ENCODE results near the gene SPNS2.

SPNS2 gene

DNA sequence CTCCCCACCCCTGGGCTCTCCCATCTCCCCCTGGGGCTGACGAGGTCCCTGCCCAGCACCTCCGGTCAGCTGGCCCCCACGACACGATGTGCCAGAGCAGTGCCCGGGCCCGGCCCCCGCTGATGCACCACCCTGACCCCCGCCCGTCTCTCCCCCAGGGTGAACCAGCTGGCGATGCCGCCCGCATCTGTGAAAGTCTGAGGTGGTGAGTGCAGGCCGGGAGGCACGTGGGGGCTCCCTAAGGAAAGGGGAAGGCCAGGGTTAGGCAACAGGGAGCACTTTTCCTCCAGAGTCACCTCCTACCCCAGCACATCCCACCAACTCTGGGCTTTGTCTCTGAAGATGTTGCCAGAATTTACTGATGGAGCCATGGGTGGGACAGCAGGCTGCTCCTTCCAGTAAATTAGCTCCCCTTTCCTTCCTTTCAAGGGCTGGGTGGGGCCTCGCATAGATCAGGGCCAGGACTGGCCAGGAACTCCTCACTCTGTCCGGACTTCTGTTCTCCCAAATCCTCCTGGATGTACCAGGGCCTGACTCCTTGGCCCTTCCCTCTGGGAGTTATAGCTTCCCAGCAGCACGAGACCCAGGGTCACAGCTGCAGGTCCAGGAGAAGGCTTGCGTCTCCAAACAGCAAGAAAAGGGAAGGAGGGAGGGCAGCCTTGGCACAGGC, 38.2 kb downstream of the SPNS2 start:
- DNase-seq (ENCODE audit: low read depth, low spot score) = no peak

DNA sequence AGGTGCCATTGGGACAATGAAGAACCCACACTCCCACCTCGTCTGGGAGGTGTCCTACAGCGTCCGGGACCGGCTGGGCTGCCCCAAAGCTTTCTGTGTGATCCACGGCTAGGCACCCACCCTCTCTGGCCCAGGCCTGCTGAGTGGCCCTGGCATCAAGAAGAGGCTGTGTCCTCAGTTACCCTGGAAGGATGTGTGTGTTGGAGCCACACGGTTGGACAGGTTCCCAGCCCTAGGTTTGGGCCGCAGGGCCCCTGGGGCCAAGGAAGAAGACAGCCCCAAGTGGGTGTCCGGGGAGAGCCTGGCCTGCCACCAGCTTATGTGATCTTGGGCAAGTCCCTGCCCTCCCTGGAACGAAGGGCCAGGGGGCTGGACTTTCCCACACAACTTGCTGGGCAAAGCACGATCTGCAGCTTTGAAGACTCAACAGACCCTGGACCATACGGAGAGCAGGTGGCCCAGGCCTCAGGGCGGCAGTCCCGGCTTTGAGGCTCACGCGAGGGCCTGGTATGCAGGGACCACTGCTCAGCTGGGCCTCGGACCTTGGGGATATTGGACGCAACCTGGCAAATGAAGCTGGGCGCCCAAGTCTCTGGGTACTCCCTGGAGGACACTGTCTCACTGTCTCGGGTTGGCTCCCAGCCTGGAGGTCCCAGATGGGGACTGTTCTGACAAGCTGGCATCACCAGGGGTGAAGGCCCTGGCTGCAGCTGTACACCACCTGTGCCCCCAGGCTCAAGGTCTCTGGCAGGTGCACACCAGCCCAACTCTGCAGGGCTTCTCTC, 39.0 kb downstream of the SPNS2 start:
- DNase-seq (ENCODE audit: low read depth, low spot score) = no peak

DNA sequence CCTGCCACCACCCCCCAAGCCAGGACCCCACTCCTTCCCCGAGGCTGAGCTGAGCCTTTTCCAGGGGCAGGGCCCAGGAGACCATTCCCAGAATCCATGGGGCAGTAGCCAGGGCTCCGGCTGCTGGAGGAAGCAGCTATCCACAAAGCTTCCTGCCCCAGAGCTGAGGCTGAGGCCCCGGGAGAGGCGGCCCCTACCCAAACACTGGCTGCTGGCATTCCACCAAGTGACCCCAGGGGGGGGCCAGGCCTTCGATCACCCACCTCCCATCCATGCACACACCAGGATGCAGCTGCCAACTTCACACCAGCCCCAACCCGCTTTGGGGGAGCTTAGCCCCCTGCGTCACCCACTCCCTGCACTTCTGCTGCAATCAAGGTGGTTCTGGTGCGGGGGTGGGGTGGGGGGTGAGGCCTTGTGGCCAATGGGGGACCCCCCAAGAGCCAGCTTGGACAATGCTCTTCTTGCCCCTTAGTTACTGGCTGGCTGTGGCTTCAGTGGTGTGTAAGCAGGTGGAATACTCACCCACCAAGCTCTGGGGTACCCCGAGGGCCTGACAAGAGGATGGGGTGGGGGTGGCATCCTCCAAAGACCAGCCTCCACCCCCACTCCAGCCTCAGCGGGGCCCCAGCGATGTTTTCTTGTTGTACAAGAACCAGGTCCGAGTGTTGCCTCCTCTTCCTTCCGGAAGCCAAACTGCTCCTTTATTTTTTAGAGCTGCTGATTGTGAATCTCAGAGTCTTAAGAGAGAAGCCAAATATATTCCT, 39.7 kb downstream of the SPNS2 start:
- DNase-seq (ENCODE audit: low read depth, low spot score) = no peak

DNA sequence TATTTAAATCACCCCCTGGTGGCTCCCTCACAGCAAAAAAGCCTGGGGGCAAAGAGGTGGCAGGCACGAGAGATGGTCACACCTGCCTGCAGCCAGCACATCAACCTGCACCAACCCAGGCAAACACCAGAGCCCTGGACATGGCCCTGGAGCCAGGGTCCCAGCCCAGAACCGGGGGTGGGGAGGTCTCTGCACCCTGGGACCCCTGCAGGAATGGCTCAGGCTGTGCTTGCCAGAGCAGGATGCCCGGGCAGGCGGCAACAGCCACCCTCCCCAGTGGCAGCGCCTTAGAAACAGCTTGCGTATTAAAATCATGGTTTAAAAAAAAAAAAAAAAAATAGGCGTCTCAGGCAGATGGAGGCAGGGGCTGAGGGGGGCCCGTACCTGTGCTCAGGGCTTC, 40.3 kb downstream of the SPNS2 start:
- DNase-seq (ENCODE audit: low read depth, low spot score) = no peak

DNA sequence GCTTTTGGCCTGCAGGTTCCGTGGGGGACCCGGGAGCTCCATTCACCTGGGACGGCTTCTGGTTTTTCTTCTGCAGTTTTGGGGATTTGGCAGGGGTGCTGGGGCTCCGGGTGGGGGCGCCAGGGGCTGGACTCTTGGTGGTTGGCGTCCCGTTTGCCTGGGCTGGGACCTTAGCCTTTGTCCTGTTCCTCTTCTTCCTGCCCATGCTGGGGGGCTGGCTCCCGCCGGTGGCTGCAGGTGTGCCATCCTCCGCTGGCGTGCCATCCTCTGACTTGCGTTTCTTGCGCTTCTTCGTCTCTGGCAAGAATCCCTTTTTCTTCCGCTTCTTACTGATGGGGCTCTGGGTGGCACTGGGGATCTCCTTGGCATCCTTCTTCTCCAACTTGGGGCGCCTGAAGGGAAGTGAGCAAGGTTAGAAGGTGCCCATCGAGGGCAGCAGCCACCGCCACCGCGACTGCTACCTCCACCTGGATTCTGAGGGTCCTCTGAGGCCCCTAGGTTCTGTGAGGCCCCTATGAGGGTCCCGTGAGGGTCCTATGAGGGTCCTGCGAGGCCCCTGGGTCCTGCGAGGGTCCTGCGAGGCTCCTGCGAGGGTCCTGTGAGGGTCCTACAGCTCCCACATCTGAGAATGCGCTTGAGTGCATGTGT, 41.0 kb downstream of the SPNS2 start:
- no peak for DNase-seq (ENCODE audit: low read depth, low spot score)

DNA sequence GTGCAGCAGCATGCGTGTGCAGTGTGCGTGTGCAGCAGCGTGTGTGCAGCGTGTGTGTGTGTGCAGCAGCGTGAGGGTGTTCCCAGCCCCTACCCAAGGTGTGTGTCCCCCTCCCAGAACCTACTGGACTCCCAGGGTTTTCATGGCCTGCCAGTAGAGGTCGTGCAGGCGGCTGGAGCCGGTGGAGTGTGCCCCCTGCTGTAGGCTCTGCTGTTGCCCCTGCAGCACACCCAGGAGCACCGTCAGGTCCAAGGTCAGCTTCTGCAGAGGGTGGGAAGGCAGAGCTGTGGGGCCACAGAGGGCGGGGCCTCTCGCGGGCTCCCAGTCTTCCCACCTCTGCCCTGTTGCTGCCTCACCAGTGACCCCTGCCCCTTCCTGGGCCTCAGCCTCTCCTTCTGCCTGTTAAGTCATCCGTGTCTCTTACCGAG, 41.6 kb downstream of the SPNS2 start:
- DNase-seq (ENCODE audit: low read depth, low spot score) = no peak

DNA sequence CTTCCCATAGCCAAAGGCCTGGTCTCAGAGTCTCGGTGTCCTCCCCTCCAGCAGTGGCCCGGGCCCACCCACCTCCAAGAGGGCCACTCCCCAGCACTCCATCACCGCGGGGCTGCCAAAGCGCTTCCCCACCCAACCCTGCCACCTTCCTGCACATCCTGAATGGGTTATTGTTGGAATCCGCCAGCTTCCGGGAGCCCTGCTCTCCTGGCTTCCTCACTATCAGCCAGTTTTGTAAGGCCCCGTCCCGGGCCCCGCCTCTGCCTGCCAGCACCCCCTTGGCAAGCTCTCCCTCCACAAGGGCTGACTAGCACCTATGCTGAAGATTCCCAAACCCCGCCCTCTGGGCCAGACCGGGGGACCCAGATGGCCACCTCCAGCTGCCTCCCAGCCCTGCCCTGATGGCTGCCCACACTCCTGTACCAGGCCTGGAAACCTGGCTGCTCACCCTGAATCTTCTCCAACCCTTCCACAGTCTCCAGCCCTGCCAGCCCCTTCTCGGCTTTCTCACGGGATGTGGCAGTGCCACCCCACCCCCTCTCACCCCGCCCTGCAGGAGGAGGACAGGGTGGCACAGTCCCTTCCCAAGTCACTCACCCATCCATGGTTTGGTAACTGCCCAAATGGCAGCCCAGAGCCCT, 42.1 kb downstream of the SPNS2 start:
- no peak for DNase-seq (ENCODE audit: low read depth, low spot score)

DNA sequence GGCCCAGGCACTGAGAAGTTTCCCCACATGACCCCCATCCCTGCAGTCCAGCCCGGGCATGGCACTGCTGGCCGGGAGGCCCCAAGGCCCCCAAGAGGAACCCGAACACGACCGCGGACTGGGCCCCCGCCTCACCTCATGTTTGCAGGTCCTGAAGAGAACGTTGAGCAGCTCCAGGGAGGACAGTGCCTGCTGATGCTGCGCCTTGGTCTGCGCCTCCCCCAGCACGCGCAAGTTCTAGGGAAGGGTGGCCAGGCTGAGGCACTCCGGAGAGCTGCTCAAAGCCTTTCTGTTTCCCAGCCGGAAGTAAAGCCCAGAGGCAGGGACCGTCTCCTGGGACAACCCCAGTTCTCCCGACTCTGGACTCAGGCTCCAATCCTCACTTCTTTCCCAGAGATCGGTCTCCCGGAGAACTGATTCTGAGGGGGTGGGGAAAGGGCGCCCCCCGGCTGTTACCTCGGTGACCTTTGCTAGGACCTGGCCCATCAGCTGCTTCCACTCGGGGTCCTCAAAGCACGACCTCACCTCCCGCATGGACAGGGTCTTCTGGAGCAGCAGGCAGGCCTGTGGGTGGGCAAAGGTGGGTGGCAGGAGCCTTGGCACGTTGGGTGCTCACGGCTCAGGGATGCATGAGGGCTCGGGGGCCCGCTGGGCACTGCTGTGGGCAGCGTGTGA, 42.8 kb downstream of the SPNS2 start:
- no peak for DNase-seq (ENCODE audit: low read depth, low spot score)

DNA sequence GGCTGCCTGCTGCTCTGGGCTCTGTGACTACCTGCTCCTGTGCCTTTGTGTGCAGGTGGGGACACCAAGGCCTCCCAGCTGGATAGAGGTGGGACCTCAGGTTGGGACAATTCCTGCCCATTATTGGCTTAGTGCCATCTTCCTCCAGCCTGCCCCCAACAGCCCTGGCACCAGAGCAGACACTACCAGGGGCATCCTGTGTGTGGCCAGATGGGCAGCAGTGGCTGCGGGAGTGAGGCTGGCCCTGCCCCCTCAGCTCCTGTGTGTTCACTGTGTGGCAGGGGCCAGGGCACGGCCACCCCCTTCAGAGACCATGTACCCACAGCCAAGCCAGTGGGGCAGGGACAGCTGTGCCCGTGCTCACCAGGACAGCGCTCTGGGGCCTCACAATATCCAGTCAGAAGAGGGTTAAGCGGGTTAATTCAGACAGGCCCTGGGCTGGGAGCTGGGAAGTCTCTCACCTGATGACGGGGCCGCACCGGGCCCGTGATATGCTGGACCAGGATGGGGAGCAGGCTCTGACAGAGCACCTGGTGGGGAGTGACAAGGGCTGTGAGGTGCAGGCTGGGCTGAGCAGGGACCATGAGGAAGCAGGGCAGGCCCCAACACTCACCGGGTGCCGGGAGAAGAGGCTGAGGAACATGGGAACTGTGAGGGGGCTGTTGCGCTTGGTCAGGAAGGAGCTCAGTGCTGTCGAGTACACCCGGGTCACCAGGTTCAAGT, 43.5 kb downstream of the SPNS2 start:
- DNase-seq (ENCODE audit: low read depth, low spot score) = no peak

DNA sequence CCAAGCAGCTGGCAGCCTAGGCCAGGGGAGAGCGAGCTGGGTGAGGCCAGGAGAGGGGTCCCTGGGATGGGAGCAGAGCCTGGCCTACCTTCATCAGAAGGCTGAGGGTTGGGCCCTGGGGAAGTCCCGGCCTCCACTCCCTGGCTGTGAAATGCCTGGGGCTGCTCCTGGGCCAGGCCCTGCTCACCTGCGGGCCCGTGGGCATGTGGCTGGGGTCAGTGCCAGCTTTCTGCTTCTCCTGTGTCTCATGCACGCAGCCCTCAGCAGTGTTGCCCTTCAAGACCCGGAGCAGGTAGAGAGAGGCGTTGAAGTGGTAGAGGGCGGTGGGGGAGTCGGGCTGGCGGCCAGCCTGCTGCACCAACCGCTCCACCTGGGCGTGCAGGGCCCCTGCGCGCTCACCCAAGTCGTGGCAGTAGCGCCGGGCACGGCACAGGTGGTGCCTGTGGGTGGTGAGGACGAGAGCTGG, 44.1 kb downstream of the SPNS2 start:
- no peak for DNase-seq (ENCODE audit: low read depth, low spot score)

DNA sequence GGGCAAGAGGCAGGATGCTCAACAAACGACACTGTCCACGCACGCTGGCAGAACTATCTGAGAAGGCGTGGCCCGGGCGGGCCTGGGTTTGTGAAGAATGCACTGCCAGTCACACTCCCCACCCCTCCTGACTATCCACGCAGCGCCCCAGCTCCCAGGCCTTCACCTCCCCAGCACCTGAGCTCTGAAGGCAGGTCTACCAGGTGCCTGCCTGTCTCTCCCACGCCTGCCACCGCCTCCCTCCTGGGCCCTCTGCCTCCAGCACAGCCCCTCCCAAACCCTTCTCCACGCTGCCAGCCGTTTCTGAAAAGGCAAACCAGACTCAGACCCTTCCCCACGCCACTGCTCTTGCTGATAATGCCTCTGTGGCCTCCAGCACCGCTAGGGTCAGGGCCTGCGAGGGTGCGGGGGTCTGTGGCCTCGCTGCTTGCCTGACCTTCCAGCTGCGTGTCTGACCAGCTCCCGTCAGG, 44.9 kb downstream of the SPNS2 start:
- DNase-seq (ENCODE audit: low read depth, low spot score) = no peak

DNA sequence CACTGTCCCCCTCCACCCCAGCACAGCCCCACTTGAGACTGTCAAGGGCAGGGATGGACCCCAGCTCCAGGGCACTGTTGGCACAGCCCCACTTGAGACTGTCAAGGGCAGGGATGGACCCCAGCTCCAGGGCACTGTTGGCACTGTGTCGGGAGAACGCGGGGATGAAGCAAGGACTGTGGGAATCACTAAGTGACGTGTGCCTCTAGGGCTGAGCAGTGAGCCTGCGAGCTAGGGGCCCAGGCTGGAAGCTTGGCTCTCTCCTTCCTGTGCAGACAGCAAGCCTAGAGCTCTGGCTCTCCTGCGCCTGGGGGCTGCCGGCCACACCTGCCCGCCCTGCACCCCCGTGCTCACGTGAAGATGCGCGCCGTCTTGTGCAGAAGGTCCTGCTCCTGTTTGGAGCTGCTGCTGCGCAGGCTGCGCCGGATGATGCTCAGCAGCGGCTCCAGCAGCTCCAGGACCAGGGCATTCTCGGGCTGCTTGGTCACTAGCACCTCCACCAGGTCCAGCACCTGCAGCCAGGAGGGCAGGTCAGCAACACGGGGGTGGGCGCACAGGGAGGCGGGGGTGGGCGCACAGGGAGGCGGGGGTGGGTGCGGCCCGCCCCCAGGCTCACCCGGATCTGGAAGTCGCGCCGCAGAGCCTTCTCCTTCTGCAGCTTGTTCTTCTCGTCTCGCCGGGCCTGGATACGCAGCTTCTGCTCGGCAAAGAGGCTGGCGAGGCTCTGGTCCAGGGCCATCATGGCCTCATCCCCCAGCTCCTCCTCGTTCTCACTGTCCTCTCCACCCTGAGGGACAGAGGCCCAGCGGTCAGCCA, 45.7 kb downstream of the SPNS2 start:
- no peak for DNase-seq (ENCODE audit: low read depth, low spot score)

DNA sequence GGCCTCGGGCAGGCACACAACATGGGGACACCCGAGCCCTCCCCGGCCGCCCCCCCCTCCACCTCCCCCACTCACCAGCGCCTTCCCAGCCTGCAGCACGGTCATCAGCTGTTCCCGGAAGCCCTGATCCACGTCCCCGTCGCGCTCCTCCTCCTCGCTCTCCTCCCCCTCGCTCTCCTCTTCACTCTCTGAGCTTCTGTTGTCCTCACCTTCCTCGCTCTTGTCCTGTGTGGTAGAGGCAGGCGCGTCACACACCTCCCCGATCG, 46.2 kb downstream of the SPNS2 start:
- no peak for DNase-seq (ENCODE audit: low read depth, low spot score)

DNA sequence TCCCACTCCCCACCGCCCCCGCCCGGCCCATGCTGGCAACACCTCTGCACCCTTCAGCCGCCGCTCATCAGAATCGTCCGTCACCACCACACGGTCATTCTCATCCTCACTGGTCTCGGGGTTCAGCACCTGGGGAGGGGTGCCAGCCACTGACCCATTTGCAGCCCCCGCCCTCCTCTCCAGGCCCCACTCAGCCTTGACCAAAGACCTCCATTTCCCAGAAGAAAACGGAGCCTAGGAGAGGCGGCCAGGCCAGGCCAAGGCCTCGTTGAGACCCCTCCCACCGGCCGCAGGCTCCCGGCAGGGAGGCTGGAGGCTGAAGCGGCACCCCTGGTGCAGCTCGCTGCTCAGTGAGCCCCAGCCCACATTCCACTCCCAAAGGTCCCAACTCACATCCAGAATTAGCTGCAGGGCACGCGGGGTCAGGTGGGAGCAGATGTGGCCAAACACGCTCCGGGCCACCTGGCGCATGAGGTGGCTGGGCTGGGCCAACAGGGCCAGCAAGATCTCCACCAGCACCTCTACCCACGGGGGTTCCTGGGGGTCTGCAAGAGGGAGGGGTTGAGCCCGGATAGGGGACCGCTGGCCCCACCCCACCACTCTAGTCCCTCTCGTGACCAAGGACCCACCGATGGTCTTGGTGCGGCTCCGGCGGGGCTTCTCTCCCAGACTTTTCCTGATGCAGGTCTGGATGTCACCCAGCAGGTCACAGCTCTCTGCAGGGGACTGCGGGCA, 46.7 kb downstream of the SPNS2 start:
- no peak for DNase-seq (ENCODE audit: low read depth, low spot score)

DNA sequence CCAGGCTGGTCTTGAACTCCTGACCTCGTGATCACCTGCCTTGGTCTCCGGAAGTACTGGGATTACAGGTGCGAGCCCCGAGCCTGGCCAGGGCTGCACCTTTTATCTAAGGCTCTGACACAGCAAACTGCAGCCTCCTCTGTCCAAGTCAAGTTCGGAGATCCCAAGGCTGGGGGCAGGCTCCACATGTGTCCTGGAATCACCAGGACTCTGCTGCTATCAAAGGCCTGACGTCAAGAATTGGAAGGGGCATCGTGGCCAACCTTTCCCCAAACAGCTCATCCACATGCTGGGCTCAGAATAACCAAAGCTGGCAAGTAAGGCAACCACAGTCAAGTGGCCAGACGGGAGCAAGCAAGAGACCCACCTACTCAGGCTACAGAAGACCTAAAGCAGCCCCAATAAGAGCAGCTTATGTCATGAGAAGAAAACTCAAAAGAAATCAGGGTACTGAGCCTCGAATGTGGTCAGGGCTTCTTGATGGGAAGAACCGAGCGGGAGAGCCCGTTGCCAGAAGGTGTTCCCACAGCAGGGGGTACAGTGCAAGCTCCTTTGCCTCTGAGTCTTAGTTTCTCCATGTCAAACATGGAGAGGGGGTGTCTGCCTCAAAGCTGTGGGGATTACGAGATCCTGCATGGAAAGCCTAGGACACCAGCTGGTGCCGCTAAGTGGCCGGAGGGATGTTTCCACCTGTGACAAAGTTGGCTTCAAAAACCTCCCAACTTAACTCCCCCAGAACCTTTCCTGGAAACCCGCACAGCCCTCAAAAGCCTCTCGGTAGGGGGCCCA, 48.6 kb downstream of the SPNS2 start:
- no peak for DNase-seq (ENCODE audit: low read depth, low spot score)

DNA sequence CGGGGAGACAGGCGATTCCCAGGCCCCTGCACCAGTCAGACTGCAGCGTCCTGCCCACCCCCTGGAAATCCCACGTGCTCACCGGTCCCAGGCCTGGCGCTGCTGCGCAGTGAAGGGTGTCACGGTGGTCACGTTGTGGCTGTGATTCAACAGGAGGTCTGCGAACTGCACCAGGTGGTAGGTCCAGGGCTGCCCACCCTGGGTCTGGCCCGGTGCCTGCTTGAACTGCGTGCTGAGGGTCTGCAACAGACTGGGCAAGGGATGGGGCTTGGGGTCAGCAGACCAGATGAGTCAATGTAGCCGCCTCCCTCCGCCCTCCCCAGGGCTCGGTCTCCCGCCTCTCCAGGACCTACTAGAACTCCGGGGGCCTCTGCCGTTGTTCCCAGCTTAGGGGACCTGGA, 49.4 kb downstream of the SPNS2 start:
- DNase-seq (ENCODE audit: low read depth, low spot score) = no peak

DNA sequence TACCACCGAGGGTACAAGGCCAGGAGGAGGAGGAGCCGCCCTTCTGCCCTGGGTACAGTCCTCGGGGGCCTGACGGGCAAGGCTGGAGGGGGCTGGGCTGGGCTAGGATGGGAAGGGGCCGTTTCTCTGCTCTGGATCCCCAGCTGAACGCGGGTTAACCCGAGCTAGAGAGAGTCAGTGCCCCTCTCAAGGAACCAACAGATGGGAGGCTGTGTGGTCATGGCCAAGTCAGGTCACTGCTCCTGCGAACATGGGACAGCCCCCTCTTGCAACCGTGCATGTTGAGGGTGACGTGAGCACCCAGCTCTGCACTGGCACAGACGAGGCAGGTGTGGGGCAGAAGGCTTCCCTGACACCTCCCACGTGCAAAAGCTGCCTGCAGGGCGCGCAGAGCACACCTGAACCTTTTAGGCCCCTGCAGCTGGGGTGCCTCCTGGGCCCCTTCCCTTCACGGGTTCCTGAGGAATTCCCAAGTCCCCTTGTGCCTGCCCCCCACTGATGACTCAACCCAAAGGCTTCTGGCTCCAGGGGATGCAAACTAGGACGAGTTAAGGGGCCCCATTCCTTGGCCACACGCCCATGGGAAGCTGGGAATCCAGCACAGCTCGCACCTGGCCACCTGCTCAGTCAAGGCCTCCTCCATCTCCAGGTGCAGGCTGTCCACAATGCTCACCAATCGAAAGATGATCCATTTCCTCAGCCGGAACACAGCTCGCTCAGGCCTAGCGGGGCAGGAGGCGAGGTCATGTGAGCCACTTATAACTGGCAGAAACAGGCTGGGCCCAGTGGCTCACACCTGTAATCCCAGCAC, 50.2 kb downstream of the SPNS2 start:
- DNase-seq (ENCODE audit: low read depth, low spot score) = no peak

Measured in iPS DF 19.7 (cell line).